ENCODE measurements around the gene FYB1. TPM values are rescaled to one million over a fixed set of nuclear protein-coding genes. Genes with fewer than 3 reads are reported as not detected.

FYB1 gene
- total RNA-seq, 2 donors from 2014 or later: 3.1 to 4.0 TPM

GRCh38 chr5:39202597-39203274 lies 16.6 kb downstream of the FYB1 start:
- no peak overlapping the region for H3K27ac ChIP-seq
- no peak for TF ChIP-seq POLR2A (IDR thresholded peaks at IDR 0.05)
- no peak for TF ChIP-seq CTCF (IDR thresholded peaks at IDR 0.05)
- TF ChIP-seq POLR2AphosphoS5 (IDR thresholded peaks at IDR 0.05): no peak
- H3K4me3 ChIP-seq: no peak overlapping the region
- no peaks in the 10 kb centered on the region for H3K36me3 ChIP-seq
- intact Hi-C loops (cut with DNase I): no loop called here
- H3K4me1 ChIP-seq (replicated peaks): no peaks in the 10 kb centered on the region
- no peak for DNase-seq (ENCODE audit: low spot score)
- no peaks in the 10 kb centered on the region for H3K9me3 ChIP-seq
- 85% methylated on average over 11 of the region's 11 CpGs for WGBS
- no peaks in the 10 kb centered on the region for H3K27me3 ChIP-seq (replicated peaks; ENCODE audit: insufficient read depth)

- Histone ChIP-seq H3K4me1 (replicated peaks) (no peaks in the 10 kb centered on the region), H3K27ac (no peak overlapping the region), H3K9me3 (no peaks in the 10 kb centered on the region), H3K27me3 (replicated peaks; ENCODE audit: insufficient read depth) (no peaks in the 10 kb centered on the region), H3K36me3 (no peaks in the 10 kb centered on the region), H3K4me3 (no peak overlapping the region)
- TF ChIP-seq CTCF (IDR thresholded peaks at IDR 0.05) (no peak), POLR2AphosphoS5 (IDR thresholded peaks at IDR 0.05) (no peak), POLR2A (IDR thresholded peaks at IDR 0.05) (no peak)
- 84% methylated on average over 11 of the region's 11 CpGs for WGBS
- DNase-seq (ENCODE audit: low spot score): no peak
- intact Hi-C loops (cut with DNase I): no loop called here
These were observed 17.4 kb downstream of the FYB1 start for GRCh38 chr5:39201781-39202596.

- Histone ChIP-seq H3K27ac (no peak overlapping the region), H3K9me3 (no peaks in the 10 kb centered on the region), H3K27me3 (replicated peaks; ENCODE audit: insufficient read depth) (no peaks in the 10 kb centered on the region), H3K4me1 (replicated peaks) (no peaks in the 10 kb centered on the region), H3K36me3 (no peaks in the 10 kb centered on the region), H3K4me3 (no peak overlapping the region)
- TF ChIP-seq POLR2A (IDR thresholded peaks at IDR 0.05) (no peak), POLR2AphosphoS5 (IDR thresholded peaks at IDR 0.05) (no peak), CTCF (IDR thresholded peaks at IDR 0.05) (no peak)
- intact Hi-C loops (cut with DNase I): no loop called here
- WGBS: 89% methylated on average over 1 of the region's 1 CpG
- DNase-seq (ENCODE audit: low spot score): no peak
These were observed 18.1 kb downstream of the FYB1 start for GRCh38 chr5:39201160-39201780.

GRCh38 chr5:39200081-39200480 lies 19.3 kb downstream of the FYB1 start:
- DNase-seq (ENCODE audit: low spot score): no peak
- Histone ChIP-seq H3K36me3 (no peaks in the 10 kb centered on the region), H3K4me1 (replicated peaks) (no peaks in the 10 kb centered on the region), H3K27me3 (replicated peaks; ENCODE audit: insufficient read depth) (no peaks in the 10 kb centered on the region), H3K9me3 (no peaks in the 10 kb centered on the region), H3K4me3 (no peak overlapping the region), H3K27ac (no peak overlapping the region)
- intact Hi-C loops (cut with DNase I): no loop called here
- 86% methylated on average over 4 of the region's 4 CpGs for WGBS
- TF ChIP-seq POLR2AphosphoS5 (IDR thresholded peaks at IDR 0.05) (no peak), POLR2A (IDR thresholded peaks at IDR 0.05) (no peak), CTCF (IDR thresholded peaks at IDR 0.05) (no peak)
